Stomach (tissue), 4 donors: ENCODE data around the gene COCH.

Source experiments
- EP300 ChIP-seq: sonication (generic); formaldehyde crosslinking; IDR thresholded peaks from one replicate; pipeline ENCODE4 v1.6.1; 2017; ENCODE audit warnings: antibody characterized with exemption
- POLR2AphosphoS5 ChIP-seq, 3 donors: sonication (generic); formaldehyde crosslinking; IDR thresholded peaks; one replicate each; pipeline ENCODE4 v1.6.1; 2016; ENCODE audit warnings: antibody characterized with exemption in 3 of 3
- TF ChIP-seq, protein P1 (sequence below), 7 experiments: fragments of 450-650 bp in 4 of 7; fragments of 200-600 bp in 3 of 7; sonication (generic) in 3 of 7; IDR thresholded peaks; one replicate each; pipeline ENCODE4 v1.5.1; 2016 to 2019; ENCODE audit warnings: antibody characterized with exemption in 7 of 7, control low read depth in 2 of 7, mild to moderate bottlenecking in 1 of 7

DNA sequence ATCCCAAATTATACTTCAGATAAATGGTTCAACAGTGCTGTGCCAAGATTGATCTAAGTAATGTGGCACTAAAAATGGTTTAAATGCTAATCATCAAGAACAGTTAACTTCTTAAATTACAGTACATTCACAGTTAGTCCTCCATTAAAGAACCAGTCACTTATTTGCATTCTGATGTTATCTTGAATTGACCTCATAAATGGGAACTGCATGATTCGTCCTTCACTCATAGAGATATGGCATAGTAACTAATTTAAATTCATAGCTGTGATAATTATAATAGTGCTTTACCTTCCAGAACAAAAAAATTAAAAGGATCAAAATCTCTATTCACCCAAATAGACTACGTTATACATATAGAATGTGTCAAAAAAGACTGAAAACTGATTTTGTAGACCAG is 61.1 kb downstream of the COCH start:
- no peak for TF ChIP-seq POLR2AphosphoS5 (IDR thresholded peaks at IDR 0.05)
- TF ChIP-seq EP300: no peak
- TF ChIP-seq, protein P1, sequence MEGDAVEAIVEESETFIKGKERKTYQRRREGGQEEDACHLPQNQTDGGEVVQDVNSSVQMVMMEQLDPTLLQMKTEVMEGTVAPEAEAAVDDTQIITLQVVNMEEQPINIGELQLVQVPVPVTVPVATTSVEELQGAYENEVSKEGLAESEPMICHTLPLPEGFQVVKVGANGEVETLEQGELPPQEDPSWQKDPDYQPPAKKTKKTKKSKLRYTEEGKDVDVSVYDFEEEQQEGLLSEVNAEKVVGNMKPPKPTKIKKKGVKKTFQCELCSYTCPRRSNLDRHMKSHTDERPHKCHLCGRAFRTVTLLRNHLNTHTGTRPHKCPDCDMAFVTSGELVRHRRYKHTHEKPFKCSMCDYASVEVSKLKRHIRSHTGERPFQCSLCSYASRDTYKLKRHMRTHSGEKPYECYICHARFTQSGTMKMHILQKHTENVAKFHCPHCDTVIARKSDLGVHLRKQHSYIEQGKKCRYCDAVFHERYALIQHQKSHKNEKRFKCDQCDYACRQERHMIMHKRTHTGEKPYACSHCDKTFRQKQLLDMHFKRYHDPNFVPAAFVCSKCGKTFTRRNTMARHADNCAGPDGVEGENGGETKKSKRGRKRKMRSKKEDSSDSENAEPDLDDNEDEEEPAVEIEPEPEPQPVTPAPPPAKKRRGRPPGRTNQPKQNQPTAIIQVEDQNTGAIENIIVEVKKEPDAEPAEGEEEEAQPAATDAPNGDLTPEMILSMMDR (IDR thresholded peaks at IDR 0.05): no peak
